CD4-positive, alpha-beta T cell treated with Interleukin-4 for 1 hour (primary cell): ENCODE data around the gene CFAP300.

Experiments
- DNase-seq, 2 donors: peaks; one replicate each; pipeline ENCODE4 v3.0.0-alpha.2; 2020 to 2022

The CFAP300 gene

DNA sequence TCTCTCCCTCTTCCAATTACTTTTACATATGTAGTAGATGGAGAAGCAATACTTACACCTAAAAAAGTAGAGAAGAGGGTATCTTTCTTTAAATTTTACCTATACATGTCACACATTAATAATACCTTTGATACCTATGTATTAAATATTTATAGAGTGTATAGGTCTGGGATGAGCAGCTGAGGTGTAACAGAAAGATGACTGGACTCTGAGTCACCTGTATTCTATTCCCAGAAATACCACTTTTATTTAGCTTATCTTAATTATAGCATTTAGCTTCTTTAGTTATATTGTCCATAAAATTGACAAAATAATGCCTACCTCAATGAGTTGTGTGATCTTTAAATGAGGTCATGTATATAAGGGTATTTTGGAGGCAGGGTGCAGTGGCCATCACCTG, 32.4 kb downstream of the CFAP300 start:
- DNase-seq = no peak

GRCh38 chr11:102081313-102081712, 34.1 kb downstream of the CFAP300 start:
- no peak for DNase-seq

DNA sequence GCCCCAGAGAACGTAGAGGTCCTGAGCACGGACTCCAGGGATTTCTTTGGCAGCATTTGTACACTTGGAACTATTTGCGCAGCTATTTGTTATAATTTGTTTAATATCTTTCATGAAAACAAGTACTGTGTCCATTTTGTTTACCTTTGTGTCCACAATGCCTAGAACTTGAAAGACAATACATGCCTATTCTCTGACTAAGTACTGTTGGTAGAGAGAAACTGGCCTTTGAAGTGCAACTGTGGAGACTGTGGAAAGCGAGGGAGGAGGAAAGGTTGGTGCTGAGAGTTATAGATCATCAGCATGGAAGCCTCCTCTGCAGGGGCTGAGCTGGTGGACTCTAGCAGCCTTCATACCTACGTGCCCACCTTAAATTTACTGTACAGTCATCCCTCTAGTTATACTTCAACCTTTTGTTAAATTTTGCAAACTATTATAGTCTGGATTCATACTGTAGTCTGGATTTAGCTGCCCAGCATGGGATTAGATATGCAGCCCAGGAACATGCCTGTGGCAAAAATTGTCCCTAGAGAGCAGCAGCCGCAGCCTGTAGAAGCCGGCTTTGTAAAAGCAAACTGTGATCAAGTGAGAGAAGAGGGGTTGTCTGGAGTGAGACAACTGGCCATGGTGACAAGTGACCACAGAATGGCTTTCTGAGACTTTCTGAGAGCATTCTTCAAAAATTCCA, 38.8 kb downstream of the CFAP300 start:
- DNase-seq = no peak

- no peak for DNase-seq
Measured at GRCh38 chr11:102097186-102097585, 49.9 kb downstream of the CFAP300 start.

DNA sequence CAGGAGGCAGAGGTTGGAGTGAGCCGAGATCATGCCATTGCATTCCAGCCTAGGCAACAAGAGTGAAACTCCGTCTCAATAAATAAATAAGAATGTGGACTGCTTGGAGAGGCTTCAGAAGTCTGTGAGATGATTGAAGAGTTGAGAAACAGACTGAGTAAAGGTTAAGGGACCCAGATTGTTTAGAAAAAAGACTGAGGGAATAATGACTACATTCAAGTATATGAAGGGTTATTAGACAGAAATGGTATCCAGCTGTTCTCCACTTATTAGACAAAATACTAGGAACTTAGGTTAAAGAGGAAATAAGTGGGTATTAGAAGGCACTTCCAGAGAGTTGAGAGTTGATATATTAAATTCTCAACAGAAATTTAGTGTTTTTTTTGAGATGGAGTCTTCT, 52.5 kb downstream of the CFAP300 start:
- no peak for DNase-seq

GRCh38 chr11:102108734-102109440, 61.6 kb downstream of the CFAP300 start:
- no peak for DNase-seq

- DNase-seq = peak; percentile 49 to 66
Measured at GRCh38 chr11:102109896-102110760, 62.9 kb downstream of the CFAP300 start, which contains the start of gene YAP1. TSS of gene YAP1 (plus strand) at chr11:102110447. CDS start at chr11:102110849, 402 bp downstream.

GRCh38 chr11:102110761-102111010, 63.4 kb downstream of the CFAP300 start:
- DNase-seq = no peak

DNA sequence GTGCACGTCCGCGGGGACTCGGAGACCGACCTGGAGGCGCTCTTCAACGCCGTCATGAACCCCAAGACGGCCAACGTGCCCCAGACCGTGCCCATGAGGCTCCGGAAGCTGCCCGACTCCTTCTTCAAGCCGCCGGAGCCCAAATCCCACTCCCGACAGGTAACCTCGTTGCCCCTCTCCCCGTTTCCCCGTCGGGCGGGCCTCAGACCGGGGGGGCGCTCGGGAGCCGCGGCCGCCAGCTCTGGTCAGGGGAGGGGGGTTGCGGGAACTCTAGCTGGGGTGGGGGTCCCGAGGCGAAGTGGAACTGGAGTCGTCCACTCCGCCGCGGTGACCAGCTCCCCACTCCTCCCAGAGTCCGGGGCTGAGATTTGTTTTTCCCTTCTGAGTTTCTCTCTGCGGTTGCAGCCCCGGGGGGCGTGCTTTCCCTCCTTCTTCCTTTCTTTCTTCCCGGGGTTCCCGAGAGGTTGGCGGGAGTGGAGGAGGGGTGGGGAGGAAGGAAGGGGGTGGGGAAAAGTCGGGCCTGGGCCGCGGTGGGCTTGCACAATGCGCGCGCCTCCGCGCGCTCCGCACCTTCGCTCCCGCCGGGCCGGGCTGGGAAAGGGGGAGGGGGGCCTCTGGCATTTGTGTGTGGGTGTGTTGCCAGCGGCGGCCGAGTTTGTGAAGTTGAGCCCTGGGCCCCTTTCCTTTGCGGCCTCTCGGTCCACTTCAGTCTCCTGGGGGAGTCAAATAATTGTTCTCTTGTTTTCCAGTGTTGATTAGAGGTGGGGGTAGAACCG, 64.0 kb downstream of the CFAP300 start:
- peak in 1 of 2 donors; percentile 5 for DNase-seq

DNA sequence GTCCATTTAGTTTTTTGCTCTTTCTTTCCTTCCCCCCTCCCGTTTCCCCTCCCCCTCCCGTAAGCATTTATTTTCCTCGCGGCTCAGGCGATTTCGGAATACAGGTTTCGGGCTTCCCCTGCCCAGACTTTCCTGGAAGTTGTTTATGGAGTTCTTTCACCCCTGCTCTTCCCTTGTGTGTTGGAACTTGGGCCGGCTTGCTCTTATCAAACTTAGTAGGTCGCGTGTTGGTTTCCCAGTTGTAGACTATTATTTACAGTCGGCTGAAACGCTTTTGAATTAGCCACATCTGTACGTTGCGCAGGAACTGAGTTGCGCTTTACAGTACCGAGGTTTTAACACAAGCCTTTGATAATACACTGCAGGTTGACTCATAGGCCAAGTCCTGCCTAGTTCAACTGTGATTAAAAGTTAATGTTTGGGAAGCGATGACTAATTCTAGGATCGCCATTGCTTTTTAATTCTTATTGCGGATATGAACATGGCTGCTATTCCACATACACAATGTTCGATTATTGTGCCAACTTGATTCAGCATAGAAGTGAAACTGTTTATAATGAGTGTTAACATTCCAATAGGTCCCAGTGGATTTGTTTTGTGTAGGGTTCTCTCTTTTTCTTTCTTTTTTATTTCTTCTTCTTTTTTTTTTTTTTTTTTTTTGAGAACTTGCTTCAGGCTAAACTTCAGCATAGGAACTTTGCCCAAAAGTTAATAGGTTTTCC, 64.7 kb downstream of the CFAP300 start:
- peak in 1 of 2 donors; percentile 26 for DNase-seq

DNA sequence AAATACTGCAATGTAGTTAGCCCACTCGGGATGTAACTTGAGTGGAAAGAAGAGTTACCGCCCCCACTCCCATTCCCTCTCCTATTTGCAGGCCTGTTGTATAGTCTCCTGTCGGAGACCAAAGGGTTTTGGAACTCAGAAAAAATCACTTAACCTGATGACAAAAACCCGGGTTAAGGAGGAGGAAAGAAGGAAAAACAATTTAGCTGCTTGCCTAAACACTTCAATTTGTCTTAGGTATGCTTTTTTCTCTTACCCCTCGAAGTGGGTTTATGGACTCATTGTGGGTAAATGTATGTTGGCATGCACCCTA, 65.2 kb downstream of the CFAP300 start:
- DNase-seq = no peak

DNA sequence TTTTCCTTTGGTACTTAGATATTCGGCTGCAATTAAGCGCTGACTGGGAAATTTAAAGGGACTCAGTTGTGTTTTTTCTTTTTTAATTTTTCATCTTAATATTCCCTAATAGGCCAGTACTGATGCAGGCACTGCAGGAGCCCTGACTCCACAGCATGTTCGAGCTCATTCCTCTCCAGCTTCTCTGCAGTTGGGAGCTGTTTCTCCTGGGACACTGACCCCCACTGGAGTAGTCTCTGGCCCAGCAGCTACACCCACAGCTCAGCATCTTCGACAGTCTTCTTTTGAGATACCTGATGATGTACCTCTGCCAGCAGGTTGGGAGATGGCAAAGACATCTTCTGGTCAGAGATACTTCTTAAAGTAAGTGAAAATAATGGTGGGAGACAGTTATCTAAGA, 66.8 kb downstream of the CFAP300 start:
- no peak for DNase-seq

DNA sequence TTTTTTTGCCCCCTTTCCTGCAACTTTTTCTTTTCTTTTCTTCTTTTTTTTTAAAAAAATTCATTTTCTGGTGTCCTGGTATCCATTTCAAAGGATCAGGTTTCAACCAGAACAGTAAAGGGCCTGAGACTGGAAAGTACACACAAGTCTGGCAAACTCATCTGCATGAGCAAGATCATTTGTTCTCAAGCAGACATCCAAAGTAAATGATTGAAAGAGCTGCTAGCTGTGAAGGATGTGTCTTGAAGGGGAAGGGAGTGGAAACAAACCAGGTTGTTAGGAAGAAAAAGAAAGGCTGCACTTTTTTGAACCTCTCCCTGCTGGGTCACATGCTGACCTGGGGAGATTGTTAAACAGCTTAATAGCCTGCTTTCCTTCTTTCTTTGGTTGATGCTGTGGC, 68.3 kb downstream of the CFAP300 start:
- no peak for DNase-seq

DNA sequence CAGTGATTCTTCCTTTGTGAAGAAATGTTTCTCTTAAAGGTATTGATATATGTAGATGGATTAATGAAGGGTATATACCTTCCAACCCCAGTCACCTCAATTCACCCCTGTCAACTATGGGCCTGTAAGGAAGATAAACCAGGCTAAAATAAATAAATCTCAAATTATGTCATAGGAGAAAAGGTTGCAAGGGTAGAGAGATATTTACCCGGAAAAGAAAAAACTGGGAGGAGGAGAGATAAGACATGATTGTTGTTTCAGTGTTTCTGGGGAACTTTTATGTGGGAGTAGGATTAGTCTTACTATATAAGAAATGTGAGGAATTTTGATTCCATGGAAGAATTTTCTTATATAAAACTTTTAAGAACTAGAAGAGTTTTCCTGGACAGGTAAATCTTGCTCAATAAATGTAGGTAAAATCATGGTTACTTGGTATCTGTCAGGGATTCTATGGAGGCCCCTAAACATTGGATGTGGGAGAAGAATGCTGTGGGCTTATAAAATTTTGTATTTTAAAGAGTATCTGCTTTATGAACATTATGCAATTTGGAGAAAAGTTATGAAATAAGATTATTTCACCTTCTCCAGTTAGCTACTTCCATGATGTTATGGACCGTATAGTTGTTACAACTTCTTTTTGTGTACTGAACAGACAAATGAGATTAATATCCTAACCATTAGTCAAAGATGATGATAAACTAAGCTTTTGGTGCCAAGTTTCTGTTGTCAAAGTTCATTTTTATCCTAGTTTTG, 69.4 kb downstream of the CFAP300 start:
- DNase-seq = no peak

GRCh38 chr11:102117472-102118113, 70.4 kb downstream of the CFAP300 start:
- no peak for DNase-seq

DNA sequence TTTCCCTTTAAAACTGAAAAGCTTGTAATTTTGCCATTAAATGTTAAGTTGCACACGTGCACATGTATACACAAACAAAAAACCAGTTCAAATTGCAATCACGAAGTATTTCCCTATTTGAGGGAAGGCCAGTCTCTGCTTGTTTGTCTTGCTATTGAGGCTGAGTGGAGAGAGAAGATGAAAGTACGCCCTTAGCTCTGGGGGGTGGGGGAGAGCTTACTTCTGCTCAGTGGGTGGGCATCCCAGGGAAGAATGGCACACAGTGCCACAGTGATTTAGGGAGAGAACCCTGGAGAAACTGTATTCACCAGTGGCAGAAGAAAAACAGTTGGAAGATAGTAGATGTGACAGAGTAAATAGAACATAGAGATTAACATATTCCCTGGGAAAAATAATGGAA, 71.7 kb downstream of the CFAP300 start:
- no peak for DNase-seq

GRCh38 chr11:102119997-102120396, 72.8 kb downstream of the CFAP300 start:
- no peak for DNase-seq

GRCh38 chr11:102120437-102120973, 73.3 kb downstream of the CFAP300 start:
- DNase-seq = no peak

GRCh38 chr11:102121329-102121728, 74.1 kb downstream of the CFAP300 start:
- DNase-seq = no peak
